WTC11 (cell line): ENCODE data around the gene DDX5. TPM values are rescaled to one million over a fixed set of nuclear protein-coding genes. Genes with fewer than 3 reads are reported as not detected.

Experiments used
- ATAC-seq: fragments of 200-7000 bp; cut with Tn5 transposase; 2 replicates; pipeline ENCODE4 v1.10.0; 2021; ENCODE audit warnings: mild to moderate bottlenecking, moderate library complexity
- CTCF ChIA-PET: fragments of 300-600 bp; sonication (Branson Sonifier 250); formaldehyde crosslinking; loops from one replicate; lab custom pipeline; 2021; ENCODE audit warnings: antibody characterized with exemption; lab: Charles Lee
- POLR2A ChIA-PET: fragments of 350-600 bp; sonication (Branson Sonifier 250); formaldehyde crosslinking; loops from one replicate; lab custom pipeline; 2021; ENCODE audit warnings: antibody characterized with exemption; lab: Charles Lee
- DNase-seq: peaks from one replicate; pipeline ENCODE4 v3.0.0; 2021; ENCODE audit warnings: low spot score
- H3K27ac Mint-ChIP-seq: 2 replicates; pipeline ENCODE4 v1.8.0; 2021; ENCODE audit warnings: mixed read lengths
- H3K27me3 Mint-ChIP-seq: 2 replicates; pipeline ENCODE4 v1.8.0; 2021; ENCODE audit warnings: low read depth, mild to moderate bottlenecking, moderate library complexity, mixed read lengths
- H3K36me3 Mint-ChIP-seq: 2 replicates; pipeline ENCODE4 v1.8.0; 2021; ENCODE audit warnings: mixed read lengths
- H3K4me1 Mint-ChIP-seq: 2 replicates; pipeline ENCODE4 v1.8.0; 2022; ENCODE audit warnings: mixed read lengths
- H3K4me3 Mint-ChIP-seq: 2 replicates; pipeline ENCODE4 v1.8.0; 2021; ENCODE audit warnings: mild to moderate bottlenecking, moderate library complexity, mixed read lengths
- H3K9me3 Mint-ChIP-seq: 2 replicates; pipeline ENCODE4 v1.8.0; 2021; ENCODE audit warnings: mixed read lengths
- ELF4 ChIP-seq: sonication (generic); formaldehyde crosslinking; IDR thresholded peaks from 2 replicates; pipeline ENCODE4 v1.8.1; 2022; ENCODE audit warnings: low read depth, mild to moderate bottlenecking, moderate library complexity, missing genetic modification reagents
- EMX1 ChIP-seq: fragments of 250-450 bp; sonication (Bioruptor Pico); IDR thresholded peaks from 2 replicates; pipeline ENCODE4 v1.8.0; 2021; ENCODE audit warnings: mild to moderate bottlenecking
- ETV6 ChIP-seq: sonication (generic); formaldehyde crosslinking; IDR thresholded peaks from 2 replicates; pipeline ENCODE4 v1.8.1; 2022; ENCODE audit warnings: mild to moderate bottlenecking, missing genetic modification reagents
- FOXP1 ChIP-seq: sonication (generic); formaldehyde crosslinking; IDR thresholded peaks from 2 replicates; pipeline ENCODE4 v1.8.0; 2022; ENCODE audit warnings: missing genetic modification reagents, mild to moderate bottlenecking, moderate library complexity, borderline replicate concordance
- GTF2I ChIP-seq: fragments of 250-450 bp; sonication (Bioruptor Pico); conservative IDR thresholded peaks from 2 replicates; pipeline ENCODE4 v1.4.0; 2021; ENCODE audit warnings: mild to moderate bottlenecking
- HMGA2 ChIP-seq: fragments of 250-450 bp; sonication (Bioruptor Pico); IDR thresholded peaks from 2 replicates; pipeline ENCODE4 v1.4.0; 2021; ENCODE audit warnings: mild to moderate bottlenecking, moderate library complexity
- NFE2L1 ChIP-seq: sonication (generic); formaldehyde crosslinking; IDR thresholded peaks from 2 replicates; pipeline ENCODE4 v1.8.1; 2023; ENCODE audit warnings: missing genetic modification reagents
- NR1H2 ChIP-seq: sonication (generic); formaldehyde crosslinking; IDR thresholded peaks from 2 replicates; pipeline ENCODE4 v1.9.0; 2021; ENCODE audit warnings: mild to moderate bottlenecking, moderate library complexity, missing genetic modification reagents
- NR3C1 ChIP-seq: sonication (generic); formaldehyde crosslinking; conservative IDR thresholded peaks from 2 replicates; pipeline ENCODE4 v1.8.1; 2023; ENCODE audit warnings: low read depth, mild to moderate bottlenecking, missing genetic modification reagents
- OVOL2 ChIP-seq: fragments of 250-450 bp; sonication (Bioruptor Pico); IDR thresholded peaks from 2 replicates; pipeline ENCODE4 v1.9.0; 2021; ENCODE audit warnings: mild to moderate bottlenecking, borderline replicate concordance
- RORB ChIP-seq: fragments of 250-450 bp; sonication (Bioruptor Pico); IDR thresholded peaks from 2 replicates; pipeline ENCODE4 v1.9.0; 2021; ENCODE audit warnings: mild to moderate bottlenecking
- SOX15 ChIP-seq: fragments of 250-450 bp; sonication (Bioruptor Pico); IDR thresholded peaks from 2 replicates; pipeline ENCODE4 v1.9.0; 2021; ENCODE audit warnings: mild to moderate bottlenecking
- TCF7 ChIP-seq: sonication (generic); formaldehyde crosslinking; IDR thresholded peaks from 2 replicates; pipeline ENCODE4 v1.8.0; 2022; ENCODE audit warnings: mild to moderate bottlenecking, low read depth, missing genetic modification reagents, moderate library complexity
- TP53 ChIP-seq: sonication (generic); formaldehyde crosslinking; IDR thresholded peaks from 2 replicates; pipeline ENCODE4 v1.8.1; 2023; ENCODE audit warnings: mild to moderate bottlenecking, missing genetic modification reagents
- ZNF121 ChIP-seq: sonication (generic); formaldehyde crosslinking; IDR thresholded peaks from 2 replicates; pipeline ENCODE4 v1.8.0; 2023; ENCODE audit warnings: missing genetic modification reagents
- ZNF416 ChIP-seq: fragments of 250-450 bp; sonication (Bioruptor Pico); IDR thresholded peaks from 2 replicates; pipeline ENCODE4 v1.9.0; 2021; ENCODE audit warnings: mild to moderate bottlenecking, inconsistent platforms
- ZNF423 ChIP-seq: fragments of 250-450 bp; sonication (Bioruptor Pico); IDR thresholded peaks from 2 replicates; pipeline ENCODE4 v2.1.2; 2022; ENCODE audit warnings: mild to moderate bottlenecking, moderate library complexity
- total RNA-seq: library from RNA; stranded (reverse); gene quantifications from 3 replicates; pipeline ENCODE4 v1.2.3, GENCODE V29; 2021
- TF ChIP-seq, protein P1 (sequence below): fragments of 250-450 bp; sonication (Bioruptor Pico); IDR thresholded peaks from 2 replicates; pipeline ENCODE4 v1.9.0; 2021; ENCODE audit warnings: mild to moderate bottlenecking
- TF ChIP-seq, protein P2 (sequence below): sonication (generic); formaldehyde crosslinking; IDR thresholded peaks from 2 replicates; pipeline ENCODE4 v1.8.1; 2023; ENCODE audit warnings: mild to moderate bottlenecking, missing genetic modification reagents, moderate library complexity
- TF ChIP-seq, protein P3 (sequence below): sonication (generic); formaldehyde crosslinking; IDR thresholded peaks from 2 replicates; pipeline ENCODE4 v1.8.1; 2023; ENCODE audit warnings: mild to moderate bottlenecking, missing genetic modification reagents
- TF ChIP-seq, protein P4 (sequence below): fragments of 250-450 bp; sonication (Bioruptor Pico); IDR thresholded peaks from 2 replicates; pipeline ENCODE4 v1.8.0; 2021; ENCODE audit warnings: mild to moderate bottlenecking
- TF ChIP-seq, protein P5 (sequence below): sonication (generic); formaldehyde crosslinking; IDR thresholded peaks from 2 replicates; pipeline ENCODE4 v1.8.1; 2023; ENCODE audit warnings: mild to moderate bottlenecking, missing genetic modification reagents
- TF ChIP-seq, protein P6 (sequence below): sonication (generic); formaldehyde crosslinking; IDR thresholded peaks from 2 replicates; pipeline ENCODE4 v1.8.0; 2022; ENCODE audit warnings: mild to moderate bottlenecking, missing genetic modification reagents

DDX5 gene
- total RNA-seq, 1 experiment from 2014 or later: 612 TPM

DNA sequence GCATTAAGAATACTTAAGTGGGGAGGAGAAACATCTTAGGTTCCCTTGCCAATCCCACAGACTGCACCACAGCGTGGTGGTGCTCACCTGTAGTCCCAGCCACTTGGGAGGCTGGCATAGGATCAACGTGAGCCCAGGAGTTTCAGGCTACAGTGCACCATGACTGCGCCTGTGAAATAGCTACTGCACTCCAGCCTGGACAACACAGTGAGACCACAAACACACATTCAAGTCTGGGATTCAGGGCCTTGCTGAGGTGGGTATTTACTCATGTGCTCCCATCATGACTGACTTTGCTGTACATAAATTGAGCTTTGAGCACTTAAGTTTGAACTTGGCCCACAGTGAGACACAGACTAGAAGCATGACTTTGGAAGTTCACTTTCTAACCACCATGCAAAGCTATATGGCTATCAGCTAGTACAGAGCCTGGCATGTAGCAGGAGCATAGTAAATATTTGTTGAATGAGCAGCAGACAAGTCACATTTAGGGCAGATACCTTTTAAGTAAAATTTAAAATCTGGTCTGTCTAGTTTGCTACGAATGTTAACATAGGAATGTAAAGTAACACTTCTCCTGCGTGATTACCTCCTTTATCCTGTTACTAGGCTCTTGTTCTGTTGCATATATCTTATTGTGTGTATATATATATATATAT, 34.2 kb upstream of the DDX5 start:
- CTCF ChIA-PET: interaction anchor here (1.0 to 1.6 kb wide), 2 partner anchors 121 to 233 kb away, joined by 3 to 5 read pairs; no protein-coding TSS in a partner anchor
- no peak for ATAC-seq
- no peak for TF ChIP-seq NR3C1 (CRISPR knock-in tag)
- TF ChIP-seq ZNF121 (CRISPR knock-in tag): 0 out of 2 replicates have a peak, but pooled peaks have one; percentile 76
- TF ChIP-seq ELF4: no peak
- TF ChIP-seq, protein P1, sequence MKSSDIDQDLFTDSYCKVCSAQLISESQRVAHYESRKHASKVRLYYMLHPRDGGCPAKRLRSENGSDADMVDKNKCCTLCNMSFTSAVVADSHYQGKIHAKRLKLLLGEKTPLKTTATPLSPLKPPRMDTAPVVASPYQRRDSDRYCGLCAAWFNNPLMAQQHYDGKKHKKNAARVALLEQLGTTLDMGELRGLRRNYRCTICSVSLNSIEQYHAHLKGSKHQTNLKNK: no peak
- TF ChIP-seq, all 79 proteins: peak for 1

DNA sequence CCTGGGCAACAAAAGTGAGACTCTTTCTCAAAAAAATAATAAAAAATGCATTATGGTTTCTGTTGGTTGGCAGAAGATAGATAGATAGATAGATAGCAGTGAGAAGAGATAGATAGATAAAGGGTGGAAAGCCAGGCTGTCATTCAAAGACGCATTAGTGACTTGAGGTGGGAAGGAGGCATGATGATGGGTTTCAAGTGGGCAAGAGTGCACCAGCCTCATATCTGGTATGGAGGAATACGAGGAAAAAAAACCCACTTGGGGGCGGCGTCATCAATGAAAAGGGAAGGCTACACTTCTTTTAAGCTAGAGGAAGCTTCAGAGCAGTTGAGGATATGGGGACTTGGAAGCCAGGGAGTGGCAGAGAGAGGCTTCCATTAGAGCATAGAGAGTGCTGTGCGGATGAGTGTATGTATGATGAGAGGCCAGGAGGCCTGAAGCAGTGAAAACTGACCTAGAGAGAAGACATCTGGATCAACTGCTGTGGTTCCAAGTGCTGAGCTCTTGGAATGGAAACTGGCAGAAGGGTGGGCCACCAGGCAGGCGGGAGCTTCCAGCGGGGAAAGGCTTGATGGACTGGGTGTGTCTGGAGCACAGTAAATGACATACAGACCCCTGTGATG, 32.5 kb upstream of the DDX5 start:
- peaks cover 40% of the 10 kb centered on the region for H3K36me3 Mint-ChIP-seq

More for the DNA sequence above, 34.2 kb upstream of the DDX5 start:
- no peaks in the 10 kb centered on the region for H3K27me3 Mint-ChIP-seq
- no peaks in the 10 kb centered on the region for H3K4me1 Mint-ChIP-seq
- no peaks in the 10 kb centered on the region for H3K9me3 Mint-ChIP-seq
- no peak for DNase-seq
- no peak overlapping the region for H3K4me3 Mint-ChIP-seq
- H3K27ac Mint-ChIP-seq: no peak overlapping the region
- H3K36me3 Mint-ChIP-seq: peaks cover 28% of the 10 kb centered on the region
- POLR2A ChIA-PET: no interaction called here

More for the DNA sequence above, 32.5 kb upstream of the DDX5 start:
- ChIA-PET POLR2A (interaction anchor here (1.1 kb wide), 1 partner anchor 33 kb away, joined by 6 read pairs; the partner anchor contains the start of genes CEP95 and DDX5), CTCF (interaction anchor here (0.8 to 1.5 kb wide), 3 partner anchors 9 to 111 kb away, joined by 3 to 5 read pairs (median 3); no protein-coding TSS in a partner anchor)
- no peak overlapping the region for H3K4me3 Mint-ChIP-seq
- ATAC-seq: no peak
- no peak for DNase-seq
- H3K9me3 Mint-ChIP-seq: no peaks in the 10 kb centered on the region
- H3K27me3 Mint-ChIP-seq: no peaks in the 10 kb centered on the region
- no peak for TF ChIP-seq ZNF423 (CRISPR knock-in tag)
- TF ChIP-seq ZNF416 (CRISPR knock-in tag): no peak
- TF ChIP-seq FOXP1 (CRISPR knock-in tag): no peak
- TF ChIP-seq NFE2L1 (CRISPR knock-in tag): no peak
- TF ChIP-seq TCF7: no peak
- TF ChIP-seq EMX1 (CRISPR knock-in tag): no peak
- TF ChIP-seq, protein P2, sequence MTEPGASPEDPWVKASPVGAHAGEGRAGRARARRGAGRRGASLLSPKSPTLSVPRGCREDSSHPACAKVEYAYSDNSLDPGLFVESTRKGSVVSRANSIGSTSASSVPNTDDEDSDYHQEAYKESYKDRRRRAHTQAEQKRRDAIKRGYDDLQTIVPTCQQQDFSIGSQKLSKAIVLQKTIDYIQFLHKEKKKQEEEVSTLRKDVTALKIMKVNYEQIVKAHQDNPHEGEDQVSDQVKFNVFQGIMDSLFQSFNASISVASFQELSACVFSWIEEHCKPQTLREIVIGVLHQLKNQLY (CRISPR knock-in tag): no peak
- TF ChIP-seq RORB (CRISPR knock-in tag): no peak
- TF ChIP-seq, protein P3, sequence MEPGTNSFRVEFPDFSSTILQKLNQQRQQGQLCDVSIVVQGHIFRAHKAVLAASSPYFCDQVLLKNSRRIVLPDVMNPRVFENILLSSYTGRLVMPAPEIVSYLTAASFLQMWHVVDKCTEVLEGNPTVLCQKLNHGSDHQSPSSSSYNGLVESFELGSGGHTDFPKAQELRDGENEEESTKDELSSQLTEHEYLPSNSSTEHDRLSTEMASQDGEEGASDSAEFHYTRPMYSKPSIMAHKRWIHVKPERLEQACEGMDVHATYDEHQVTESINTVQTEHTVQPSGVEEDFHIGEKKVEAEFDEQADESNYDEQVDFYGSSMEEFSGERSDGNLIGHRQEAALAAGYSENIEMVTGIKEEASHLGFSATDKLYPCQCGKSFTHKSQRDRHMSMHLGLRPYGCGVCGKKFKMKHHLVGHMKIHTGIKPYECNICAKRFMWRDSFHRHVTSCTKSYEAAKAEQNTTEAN: no peak
- TF ChIP-seq TP53 (CRISPR knock-in tag): no peak
- TF ChIP-seq, protein P4, sequence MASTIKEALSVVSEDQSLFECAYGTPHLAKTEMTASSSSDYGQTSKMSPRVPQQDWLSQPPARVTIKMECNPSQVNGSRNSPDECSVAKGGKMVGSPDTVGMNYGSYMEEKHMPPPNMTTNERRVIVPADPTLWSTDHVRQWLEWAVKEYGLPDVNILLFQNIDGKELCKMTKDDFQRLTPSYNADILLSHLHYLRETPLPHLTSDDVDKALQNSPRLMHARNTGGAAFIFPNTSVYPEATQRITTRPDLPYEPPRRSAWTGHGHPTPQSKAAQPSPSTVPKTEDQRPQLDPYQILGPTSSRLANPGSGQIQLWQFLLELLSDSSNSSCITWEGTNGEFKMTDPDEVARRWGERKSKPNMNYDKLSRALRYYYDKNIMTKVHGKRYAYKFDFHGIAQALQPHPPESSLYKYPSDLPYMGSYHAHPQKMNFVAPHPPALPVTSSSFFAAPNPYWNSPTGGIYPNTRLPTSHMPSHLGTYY: no peak
- TF ChIP-seq HMGA2 (CRISPR knock-in tag): no peak
- no peak for TF ChIP-seq GTF2I (CRISPR knock-in tag)
- no peak for TF ChIP-seq ELF4
- no peak for TF ChIP-seq ETV6 (CRISPR knock-in tag)
- no peak for TF ChIP-seq SOX15 (CRISPR knock-in tag)
- TF ChIP-seq, protein P5, sequence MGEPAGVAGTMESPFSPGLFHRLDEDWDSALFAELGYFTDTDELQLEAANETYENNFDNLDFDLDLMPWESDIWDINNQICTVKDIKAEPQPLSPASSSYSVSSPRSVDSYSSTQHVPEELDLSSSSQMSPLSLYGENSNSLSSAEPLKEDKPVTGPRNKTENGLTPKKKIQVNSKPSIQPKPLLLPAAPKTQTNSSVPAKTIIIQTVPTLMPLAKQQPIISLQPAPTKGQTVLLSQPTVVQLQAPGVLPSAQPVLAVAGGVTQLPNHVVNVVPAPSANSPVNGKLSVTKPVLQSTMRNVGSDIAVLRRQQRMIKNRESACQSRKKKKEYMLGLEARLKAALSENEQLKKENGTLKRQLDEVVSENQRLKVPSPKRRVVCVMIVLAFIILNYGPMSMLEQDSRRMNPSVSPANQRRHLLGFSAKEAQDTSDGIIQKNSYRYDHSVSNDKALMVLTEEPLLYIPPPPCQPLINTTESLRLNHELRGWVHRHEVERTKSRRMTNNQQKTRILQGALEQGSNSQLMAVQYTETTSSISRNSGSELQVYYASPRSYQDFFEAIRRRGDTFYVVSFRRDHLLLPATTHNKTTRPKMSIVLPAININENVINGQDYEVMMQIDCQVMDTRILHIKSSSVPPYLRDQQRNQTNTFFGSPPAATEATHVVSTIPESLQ: no peak
- TF ChIP-seq, protein P6, sequence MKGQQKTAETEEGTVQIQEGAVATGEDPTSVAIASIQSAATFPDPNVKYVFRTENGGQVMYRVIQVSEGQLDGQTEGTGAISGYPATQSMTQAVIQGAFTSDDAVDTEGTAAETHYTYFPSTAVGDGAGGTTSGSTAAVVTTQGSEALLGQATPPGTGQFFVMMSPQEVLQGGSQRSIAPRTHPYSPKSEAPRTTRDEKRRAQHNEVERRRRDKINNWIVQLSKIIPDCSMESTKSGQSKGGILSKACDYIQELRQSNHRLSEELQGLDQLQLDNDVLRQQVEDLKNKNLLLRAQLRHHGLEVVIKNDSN: no peak
- TF ChIP-seq NR1H2 (CRISPR knock-in tag): no peak
- TF ChIP-seq OVOL2 (CRISPR knock-in tag): no peak
- no peaks in the 10 kb centered on the region for H3K4me1 Mint-ChIP-seq
- H3K27ac Mint-ChIP-seq: peak overlapping the region; percentile 75
